HG02852 (cell line): Measurements from ENCODE around the gene NGEF.
A peak's percentile ranks its signal among the peaks of the same experiment; 100 is the strongest.
"Not testable (repeated sequence)": the region's sequence is repeated elsewhere in the genome, so short reads cannot be mapped to it uniquely, and the experiment has no call there.

Source experiments
- ATAC-seq: cut with Tn5 transposase; IDR thresholded peaks from one replicate; pipeline ENCODE4 v1.9.1; 2021; ENCODE audit warnings: mild to moderate bottlenecking, moderate library complexity; ENCODE audit not compliant: unreplicated experiment

Gene NGEF, protein sequence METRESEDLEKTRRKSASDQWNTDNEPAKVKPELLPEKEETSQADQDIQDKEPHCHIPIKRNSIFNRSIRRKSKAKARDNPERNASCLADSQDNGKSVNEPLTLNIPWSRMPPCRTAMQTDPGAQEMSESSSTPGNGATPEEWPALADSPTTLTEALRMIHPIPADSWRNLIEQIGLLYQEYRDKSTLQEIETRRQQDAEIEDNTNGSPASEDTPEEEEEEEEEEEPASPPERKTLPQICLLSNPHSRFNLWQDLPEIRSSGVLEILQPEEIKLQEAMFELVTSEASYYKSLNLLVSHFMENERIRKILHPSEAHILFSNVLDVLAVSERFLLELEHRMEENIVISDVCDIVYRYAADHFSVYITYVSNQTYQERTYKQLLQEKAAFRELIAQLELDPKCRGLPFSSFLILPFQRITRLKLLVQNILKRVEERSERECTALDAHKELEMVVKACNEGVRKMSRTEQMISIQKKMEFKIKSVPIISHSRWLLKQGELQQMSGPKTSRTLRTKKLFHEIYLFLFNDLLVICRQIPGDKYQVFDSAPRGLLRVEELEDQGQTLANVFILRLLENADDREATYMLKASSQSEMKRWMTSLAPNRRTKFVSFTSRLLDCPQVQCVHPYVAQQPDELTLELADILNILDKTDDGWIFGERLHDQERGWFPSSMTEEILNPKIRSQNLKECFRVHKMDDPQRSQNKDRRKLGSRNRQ

GRCh38 chr2:233013027-233013461 is at the start of gene NGEF:
Gene NGEF, minus strand, starts transcription at chr2:233013256. Its CDS starts 38,366 bp downstream, at chr2:232974890.
- ATAC-seq: no peak

DNA sequence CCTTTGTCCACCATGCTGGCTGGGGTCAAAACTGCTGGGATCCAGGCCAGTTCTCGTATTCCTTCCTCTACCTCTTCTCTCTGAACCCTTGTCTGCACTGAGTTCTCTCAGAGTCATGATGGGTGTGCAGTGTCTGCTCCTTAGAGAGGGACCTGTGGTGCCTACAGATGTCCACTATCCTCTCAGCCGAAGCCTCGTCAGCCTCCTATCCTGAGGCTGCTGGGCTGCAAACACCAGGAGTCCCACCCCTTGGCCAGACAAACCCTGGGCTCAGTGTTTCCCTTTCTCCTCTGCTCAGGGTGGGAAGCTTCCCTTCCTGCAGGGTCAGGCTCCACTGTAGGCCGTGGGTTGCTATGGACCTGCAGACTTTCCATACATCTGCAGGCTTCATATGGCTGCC is 49.4 kb upstream of the NGEF start:
- no peak for ATAC-seq

- ATAC-seq: peak; percentile 32
Observed at GRCh38 chr2:233061591-233062450, 48.8 kb upstream of the NGEF start.

DNA sequence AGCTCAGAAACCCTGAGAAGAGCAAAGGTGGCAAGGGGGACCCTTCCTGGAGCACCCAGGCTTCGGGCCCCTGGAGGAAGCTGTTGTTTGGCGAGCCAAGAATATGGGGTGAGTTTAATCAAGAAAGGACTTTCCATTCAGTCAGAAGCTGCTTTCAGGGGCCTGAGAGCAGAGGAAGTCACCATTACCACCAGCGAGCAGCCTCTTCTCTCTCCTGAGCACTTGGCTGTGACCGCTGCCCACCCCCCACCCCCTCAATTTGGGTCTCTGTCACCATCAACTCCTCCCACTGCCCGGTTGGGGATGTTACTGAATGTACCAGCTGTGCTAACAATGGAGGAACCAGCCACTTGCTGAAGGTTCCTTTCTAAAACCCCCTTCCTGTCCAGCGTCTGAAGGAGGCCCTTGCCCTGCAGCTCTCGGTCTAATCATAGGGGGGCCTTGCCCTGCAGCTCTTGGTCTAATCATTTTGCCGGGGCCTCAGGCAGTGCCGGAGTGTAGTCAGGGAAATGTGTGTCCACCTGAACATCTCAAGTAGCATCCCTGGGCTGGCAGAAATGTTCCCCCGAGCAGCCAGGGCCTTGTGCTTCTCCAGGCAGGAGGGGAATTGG is 48.0 kb upstream of the NGEF start:
- ATAC-seq: no peak

- no peak for ATAC-seq
Observed at GRCh38 chr2:233060501-233060979, 47.5 kb upstream of the NGEF start.

- peak; percentile 45 for ATAC-seq
Observed at GRCh38 chr2:233059797-233060500, 46.9 kb upstream of the NGEF start, which contains the start of gene INPP5D. Gene INPP5D, plus strand, starts transcription at chr2:233060342. Its CDS starts 137 bp downstream, at chr2:233060479.

- ATAC-seq: no peak
Observed at GRCh38 chr2:233059547-233059796, 46.4 kb upstream of the NGEF start.

- ATAC-seq: no peak
Observed at GRCh38 chr2:233058717-233059546, 45.9 kb upstream of the NGEF start.

DNA sequence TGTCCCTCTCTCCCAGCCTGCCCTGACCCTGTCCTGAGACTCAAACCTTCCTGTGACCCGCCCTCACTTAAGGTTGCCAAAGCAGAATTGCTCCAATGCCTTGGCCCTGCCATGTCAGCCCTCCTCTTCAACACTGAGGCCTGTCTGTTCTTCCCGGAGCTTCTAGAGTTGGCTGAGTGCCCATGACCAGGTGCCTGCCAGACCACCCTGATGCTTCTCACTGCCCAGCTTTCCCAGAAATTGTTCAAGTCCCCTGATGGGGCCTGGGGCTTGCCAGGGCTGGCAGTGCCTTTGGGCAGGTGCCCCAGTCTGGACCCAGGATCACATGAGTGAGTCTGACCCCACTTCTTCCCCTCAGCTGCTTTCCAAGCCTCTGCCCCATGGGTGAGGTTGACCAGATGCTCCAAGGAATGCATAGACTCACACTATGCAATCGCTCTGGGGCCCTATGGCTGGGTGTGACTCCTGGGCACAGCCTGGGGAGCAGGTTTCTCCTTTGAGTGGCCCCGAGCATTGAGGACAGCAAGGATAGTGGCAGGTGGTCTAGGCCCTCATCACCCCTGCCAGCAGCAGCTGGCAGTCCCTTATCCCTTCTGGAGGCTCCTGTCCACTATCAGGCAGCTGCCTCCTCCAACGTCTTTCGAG is 44.0 kb upstream of the NGEF start:
- no peak for ATAC-seq

GRCh38 chr2:233055362-233055761 is 42.3 kb upstream of the NGEF start:
- no peak for ATAC-seq

DNA sequence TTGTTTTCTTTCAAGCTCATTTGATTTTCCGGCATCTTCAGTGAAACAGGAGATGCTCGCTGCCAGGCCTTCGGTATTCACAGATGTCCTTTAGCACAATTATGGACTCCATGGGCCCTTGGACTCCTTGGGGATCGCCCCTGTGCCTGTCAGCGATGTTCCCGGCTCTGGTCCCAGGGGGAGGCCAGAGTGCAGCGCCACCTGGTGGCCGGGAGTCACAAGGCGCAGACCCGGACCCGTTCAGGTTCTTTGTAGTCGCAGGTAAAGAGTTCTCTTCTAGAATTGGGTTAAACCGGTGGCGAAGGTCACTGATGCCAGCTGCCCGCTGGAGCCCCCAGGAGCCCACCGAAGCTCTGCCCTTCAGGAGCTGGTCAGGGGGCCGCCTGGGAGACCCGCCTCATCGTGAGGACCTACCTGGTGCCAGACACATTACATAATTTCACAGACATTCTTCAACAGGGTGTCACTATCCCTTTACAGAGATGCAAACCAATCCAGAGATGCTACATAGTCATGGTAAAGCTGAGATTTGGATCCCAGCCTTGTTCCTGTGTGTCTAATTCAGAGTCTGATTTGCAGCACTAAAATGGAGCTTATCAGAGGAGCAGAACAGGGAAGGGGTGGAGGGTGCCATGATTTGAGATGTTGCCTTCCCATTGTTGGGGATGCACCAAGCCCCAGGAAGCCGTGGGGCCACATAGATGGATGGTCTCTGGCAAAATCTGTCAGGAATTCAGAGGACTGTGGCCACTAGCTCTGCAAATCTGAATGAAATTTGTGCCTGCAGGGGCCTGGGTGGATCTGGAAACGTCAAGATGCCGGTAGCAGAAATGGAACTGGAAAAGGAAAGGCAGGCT is 41.1 kb upstream of the NGEF start:
- peak; percentile 52 for ATAC-seq

GRCh38 chr2:233052517-233052916 is 39.5 kb upstream of the NGEF start:
- ATAC-seq: not testable (repeated sequence)

DNA sequence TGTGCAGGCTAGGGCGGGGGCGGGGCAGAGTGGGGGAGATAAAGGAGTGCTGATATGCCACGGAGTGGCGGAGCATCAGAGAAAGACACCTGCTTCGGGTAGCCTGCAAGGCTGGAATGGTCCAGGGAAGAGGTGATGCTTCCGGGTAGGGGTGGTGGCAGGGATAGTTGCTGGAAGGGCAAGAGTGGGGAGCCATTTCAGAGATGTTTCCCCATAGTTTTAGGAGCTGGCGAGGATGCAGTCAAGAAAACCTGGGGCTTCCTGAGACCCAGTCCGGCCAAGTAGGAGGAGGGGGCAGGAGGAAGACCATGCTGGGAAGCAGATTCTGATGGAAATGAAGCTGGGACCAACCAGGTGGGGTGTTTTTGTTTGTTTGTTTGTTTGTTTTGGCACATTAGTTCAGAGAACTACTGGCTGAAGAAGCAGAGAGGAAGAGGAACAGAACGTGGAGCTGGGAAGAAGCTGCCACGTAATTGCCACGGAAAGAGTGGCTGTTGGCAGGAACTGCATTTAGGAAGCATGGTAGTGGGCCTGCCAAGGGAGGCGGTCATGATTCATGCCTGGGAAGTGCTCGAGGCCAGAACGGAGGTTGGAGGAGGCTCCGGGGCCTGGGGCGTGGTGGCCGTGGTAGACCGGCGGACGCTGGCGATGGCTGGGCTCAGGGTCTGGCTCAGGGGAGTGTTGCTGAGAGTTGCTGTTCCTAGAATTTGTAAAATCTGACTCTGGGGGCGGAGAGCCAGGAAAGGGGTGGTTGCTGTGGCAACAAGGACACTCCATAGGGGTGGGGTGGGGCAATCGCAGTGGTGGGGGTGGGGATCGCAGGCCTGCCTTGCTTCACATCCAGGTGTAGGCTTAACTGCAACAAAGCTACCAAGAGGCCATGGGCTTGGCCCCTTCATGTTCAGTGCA is 38.4 kb upstream of the NGEF start:
- no peak for ATAC-seq

DNA sequence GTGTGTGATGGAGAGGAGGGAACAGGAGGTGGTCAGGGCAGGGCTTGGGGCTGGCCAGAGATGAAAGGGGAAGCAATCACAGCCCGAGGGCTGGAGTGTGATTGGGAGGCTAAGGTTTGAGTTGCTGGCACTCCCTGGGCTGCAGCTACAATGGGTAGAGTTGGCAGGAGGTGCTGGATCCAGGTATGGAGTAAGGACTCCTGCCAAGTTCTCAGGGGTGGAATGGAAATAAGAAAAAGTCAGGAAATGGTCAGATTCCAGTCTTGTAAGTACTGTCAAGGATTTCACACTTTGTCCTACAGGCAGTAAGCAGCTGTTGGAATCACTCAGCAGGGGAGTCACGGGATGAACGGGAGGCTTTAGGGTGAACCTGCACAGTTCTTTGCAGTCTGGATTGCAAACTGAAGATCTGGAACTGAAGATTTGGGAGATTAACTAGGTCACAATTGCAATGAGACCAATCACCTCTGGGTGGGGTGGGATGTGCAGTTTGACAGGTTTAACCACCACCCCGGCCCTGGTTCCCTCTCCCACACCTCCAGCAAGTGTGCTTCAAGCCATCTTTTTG is 36.2 kb upstream of the NGEF start:
- ATAC-seq: no peak

DNA sequence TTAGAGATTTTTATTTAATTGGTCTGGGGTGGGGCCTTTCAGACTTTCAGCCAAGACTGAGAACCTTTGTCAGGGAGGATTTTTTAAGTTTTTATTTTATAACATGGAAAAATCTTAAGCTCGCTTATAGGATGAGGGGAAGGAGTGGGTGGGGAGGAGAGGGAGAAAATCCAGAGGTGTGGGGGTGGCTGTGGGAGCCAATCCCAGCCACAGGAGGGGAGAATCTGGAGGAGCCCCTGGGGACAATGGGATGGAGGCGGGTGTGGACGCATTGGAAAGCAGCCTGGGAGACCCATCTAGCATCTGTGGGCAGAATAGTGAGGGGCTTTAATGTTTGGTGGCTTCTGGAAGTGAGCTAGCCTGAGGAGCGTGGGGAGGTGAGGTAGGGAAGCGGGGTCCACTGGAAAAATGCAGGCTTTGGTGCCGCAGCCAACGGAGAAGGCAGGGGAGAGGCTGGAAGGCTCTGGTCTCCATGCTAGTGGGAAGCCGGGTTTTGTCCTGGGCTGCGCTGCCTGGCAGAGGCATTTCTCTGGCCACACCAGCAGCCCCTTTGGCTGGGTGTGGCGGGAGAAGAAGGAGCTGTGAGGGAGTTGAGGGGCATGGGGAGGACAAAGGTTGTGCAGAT is 35.6 kb upstream of the NGEF start:
- no peak for ATAC-seq

- no peak for ATAC-seq
Observed at GRCh38 chr2:233047667-233048066, 34.6 kb upstream of the NGEF start.
